22Rv1 (cell line): ENCODE measurements around the gene CFAP298.

Experiments used
- H3K27ac ChIP-seq: fragments of 450-650 bp; 2 replicates; pipeline ENCODE4 v1.5.1; 2017
- ZFX ChIP-seq: fragments of 450-650 bp; IDR thresholded peaks from 2 replicates; pipeline ENCODE4 v1.6.1; 2017; ENCODE audit warnings: antibody characterized with exemption, borderline replicate concordance
- TF ChIP-seq, protein P1 (sequence below): fragments of 450-650 bp; IDR thresholded peaks from 2 replicates; pipeline ENCODE4 v1.5.1; 2017; ENCODE audit warnings: mild to moderate bottlenecking

The CFAP298 gene

GRCh38 chr21:32549440-32549839 is 62.7 kb downstream of the CFAP298 start:
- TF ChIP-seq, protein P1, sequence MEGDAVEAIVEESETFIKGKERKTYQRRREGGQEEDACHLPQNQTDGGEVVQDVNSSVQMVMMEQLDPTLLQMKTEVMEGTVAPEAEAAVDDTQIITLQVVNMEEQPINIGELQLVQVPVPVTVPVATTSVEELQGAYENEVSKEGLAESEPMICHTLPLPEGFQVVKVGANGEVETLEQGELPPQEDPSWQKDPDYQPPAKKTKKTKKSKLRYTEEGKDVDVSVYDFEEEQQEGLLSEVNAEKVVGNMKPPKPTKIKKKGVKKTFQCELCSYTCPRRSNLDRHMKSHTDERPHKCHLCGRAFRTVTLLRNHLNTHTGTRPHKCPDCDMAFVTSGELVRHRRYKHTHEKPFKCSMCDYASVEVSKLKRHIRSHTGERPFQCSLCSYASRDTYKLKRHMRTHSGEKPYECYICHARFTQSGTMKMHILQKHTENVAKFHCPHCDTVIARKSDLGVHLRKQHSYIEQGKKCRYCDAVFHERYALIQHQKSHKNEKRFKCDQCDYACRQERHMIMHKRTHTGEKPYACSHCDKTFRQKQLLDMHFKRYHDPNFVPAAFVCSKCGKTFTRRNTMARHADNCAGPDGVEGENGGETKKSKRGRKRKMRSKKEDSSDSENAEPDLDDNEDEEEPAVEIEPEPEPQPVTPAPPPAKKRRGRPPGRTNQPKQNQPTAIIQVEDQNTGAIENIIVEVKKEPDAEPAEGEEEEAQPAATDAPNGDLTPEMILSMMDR: no peak
- TF ChIP-seq ZFX: no peak
- no peak overlapping the region for H3K27ac ChIP-seq
